NCI-H774 (cell line): ENCODE data around the gene GALR2.
A peak's percentile ranks its signal among the peaks of the same experiment; 100 is the strongest.

ENCODE experiments used
- DNase-seq: peaks from one replicate; lab custom pipeline; 2025; lab: John Stamatoyannopoulos, UW

Gene GALR2

GRCh38 chr17:76092526-76093413 lies 18.2 kb downstream of the GALR2 start:
- DNase-seq = no peak

- DNase-seq = no peak
Measured at GRCh38 chr17:76094046-76094445, 19.5 kb downstream of the GALR2 start.

GRCh38 chr17:76095943-76096342 lies 21.4 kb downstream of the GALR2 start:
- no peak for DNase-seq

- DNase-seq = no peak
Measured at GRCh38 chr17:76097716-76098295, 23.2 kb downstream of the GALR2 start.

- DNase-seq = no peak
Measured at GRCh38 chr17:76102944-76103273, 28.3 kb downstream of the GALR2 start.

GRCh38 chr17:76103274-76104139 lies 28.9 kb downstream of the GALR2 start, which contains the start of gene EXOC7:
Gene EXOC7, minus strand, starts transcription at chr17:76103787. Its CDS starts 95 bp downstream, at chr17:76103692.
- DNase-seq = peak; percentile 97

- DNase-seq = no peak
Measured at GRCh38 chr17:76104140-76104895, 29.7 kb downstream of the GALR2 start.

GRCh38 chr17:76104896-76105231 lies 30.3 kb downstream of the GALR2 start:
- no peak for DNase-seq

- no peak for DNase-seq
Measured at GRCh38 chr17:76106703-76107102, 32.1 kb downstream of the GALR2 start.

- DNase-seq = no peak
Measured at GRCh38 chr17:76107509-76107908, 32.9 kb downstream of the GALR2 start.

- no peak for DNase-seq
Measured at GRCh38 chr17:76111956-76112355, 37.4 kb downstream of the GALR2 start.

- no peak for DNase-seq
Measured at GRCh38 chr17:76115138-76115754, 40.7 kb downstream of the GALR2 start.

- no peak for DNase-seq
Measured at GRCh38 chr17:76119409-76120371, 45.1 kb downstream of the GALR2 start.

GRCh38 chr17:76120658-76121008 lies 46.1 kb downstream of the GALR2 start:
- no peak for DNase-seq

GRCh38 chr17:76121932-76122430 lies 47.4 kb downstream of the GALR2 start:
- no peak for DNase-seq

- no peak for DNase-seq
Measured at GRCh38 chr17:76122431-76123190, 48.0 kb downstream of the GALR2 start.

- DNase-seq = no peak
Measured at GRCh38 chr17:76123191-76123499, 48.6 kb downstream of the GALR2 start.

GRCh38 chr17:76123749-76124581 lies 49.4 kb downstream of the GALR2 start:
- no peak for DNase-seq
